Measurements from ENCODE around the gene NUDT12.

The NUDT12 gene

GRCh38 chr5:103539376-103540330 is 22.9 kb downstream of the NUDT12 start:
- no peak for DNase-seq

DNA sequence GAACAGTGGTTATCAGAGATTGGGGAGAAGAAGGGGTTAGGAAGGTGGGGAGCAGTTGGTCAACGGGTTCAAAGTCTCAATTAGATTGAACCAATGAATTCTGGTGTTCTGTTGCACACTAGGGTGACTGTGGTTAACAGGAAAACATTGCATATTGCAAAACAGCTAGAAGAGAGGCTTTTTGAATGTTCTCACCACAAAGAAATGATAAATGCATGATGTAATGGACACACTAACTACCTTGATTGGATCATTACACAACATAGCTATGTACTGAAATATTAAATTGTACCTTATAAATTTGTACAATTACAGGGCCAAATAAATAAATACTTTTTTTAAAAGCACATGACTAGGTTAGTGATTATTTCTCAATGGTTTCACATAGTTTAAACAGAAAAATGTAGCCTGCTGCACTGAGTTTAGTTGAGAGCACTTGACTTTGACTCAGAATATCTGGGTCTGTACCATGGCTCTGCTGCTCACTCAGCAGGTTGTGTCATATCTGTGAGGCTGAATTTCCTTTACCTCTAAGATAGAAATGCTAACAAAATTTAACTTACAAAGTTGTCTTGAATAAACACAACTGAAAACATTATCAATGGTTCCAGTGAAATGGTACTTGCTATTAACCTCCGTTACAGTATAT is 30.4 kb downstream of the NUDT12 start:
- DNase-seq = no peak

- DNase-seq = no peak
These were observed 36.2 kb downstream of the NUDT12 start for GRCh38 chr5:103526164-103526915.

DNA sequence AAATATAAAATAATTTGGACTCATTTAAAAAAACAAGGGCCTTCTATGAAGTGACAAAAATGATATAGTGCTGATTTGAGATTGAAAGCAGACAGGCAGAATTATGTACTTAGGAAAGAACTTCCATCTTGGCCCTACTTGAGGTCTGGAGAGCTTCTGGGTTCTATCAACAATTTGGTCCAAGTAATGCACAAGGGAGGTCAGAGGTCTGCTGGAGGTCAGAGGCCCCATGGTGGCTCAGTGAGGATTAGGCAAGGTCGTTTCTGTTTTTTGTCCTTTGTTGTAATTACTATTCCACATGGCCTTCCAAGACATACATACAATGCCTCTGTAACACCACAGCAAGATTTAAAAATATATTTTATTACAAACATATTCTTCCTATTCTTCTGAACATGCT is 37.2 kb downstream of the NUDT12 start:
- DNase-seq = no peak

DNA sequence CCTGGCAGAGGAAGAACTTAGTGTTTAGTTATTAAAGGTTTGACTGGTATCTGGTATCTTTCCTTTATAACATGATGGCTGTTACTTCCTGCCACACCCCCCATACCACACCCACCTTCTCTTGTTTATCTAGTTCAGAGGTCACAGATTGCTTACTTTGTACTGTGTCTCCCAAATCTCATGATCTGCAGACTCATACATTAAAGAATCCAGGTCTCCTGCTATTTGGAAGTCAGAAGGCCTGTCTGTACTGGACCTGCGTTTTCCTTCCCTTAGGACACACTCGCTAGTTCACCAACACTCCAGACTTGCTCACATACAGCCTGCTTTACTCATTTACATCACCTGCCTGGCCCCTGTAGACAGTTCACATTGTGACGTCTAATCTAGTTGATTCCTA is 39.3 kb downstream of the NUDT12 start:
- no peak for DNase-seq

DNA sequence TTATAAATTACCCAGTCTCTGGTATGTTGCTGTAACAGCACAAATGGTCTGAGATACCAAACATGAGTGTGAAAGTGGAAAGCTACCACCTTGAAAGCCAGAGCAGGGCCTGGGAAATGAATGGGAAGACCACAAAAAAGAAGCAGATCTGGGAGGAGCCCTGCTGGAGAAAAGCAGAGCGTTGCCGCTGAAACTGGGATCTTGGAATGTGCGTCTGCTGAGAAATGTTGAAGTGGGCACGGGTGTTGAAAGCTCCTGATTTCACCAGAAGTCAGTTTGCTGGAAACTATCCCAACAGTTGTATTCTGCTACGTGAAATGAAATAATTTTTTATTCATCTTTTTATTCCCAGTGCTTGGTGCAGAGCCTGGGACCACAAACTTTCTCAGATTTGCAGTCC is 40.0 kb downstream of the NUDT12 start:
- DNase-seq = no peak

GRCh38 chr5:103519550-103519949 is 43.0 kb downstream of the NUDT12 start:
- no peak for DNase-seq

GRCh38 chr5:103514371-103514770 is 48.2 kb downstream of the NUDT12 start:
- DNase-seq = no peak

GRCh38 chr5:103513701-103514100 is 48.9 kb downstream of the NUDT12 start:
- DNase-seq = no peak

DNA sequence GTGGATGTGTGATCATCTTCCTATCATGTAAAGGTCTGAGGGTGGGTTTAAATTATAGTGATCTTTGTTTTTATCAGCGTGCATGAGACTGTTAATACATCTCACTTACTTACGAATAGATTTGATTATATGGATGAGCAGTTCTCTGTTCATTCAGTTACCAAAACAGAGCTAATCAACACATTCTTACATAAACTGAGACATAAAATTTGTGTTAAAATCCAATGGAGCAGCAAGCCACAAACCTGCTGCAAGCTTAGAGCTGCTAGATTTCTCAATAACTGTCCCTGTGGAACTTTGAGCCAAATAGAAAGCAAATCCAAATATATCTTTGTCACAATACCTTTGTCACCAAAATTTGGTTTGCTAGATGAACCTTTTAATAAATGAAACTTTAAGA is 50.1 kb downstream of the NUDT12 start:
- no peak for DNase-seq

DNA sequence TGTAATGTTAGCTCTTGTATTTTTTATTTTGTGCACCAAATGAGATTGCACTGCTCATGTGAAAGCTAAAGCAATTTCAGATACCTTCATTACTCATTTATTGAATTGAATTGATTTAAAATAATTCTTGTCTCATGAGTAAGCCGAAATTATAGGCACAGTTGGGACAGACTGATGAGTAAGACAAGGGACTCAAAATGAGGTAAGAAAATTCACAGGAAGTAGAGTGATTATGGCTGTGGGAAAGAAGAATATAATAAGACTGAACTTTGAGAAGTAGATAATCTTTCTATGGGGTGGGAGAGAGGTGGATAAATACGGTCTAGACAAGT is 51.1 kb downstream of the NUDT12 start:
- no peak for DNase-seq

DNA sequence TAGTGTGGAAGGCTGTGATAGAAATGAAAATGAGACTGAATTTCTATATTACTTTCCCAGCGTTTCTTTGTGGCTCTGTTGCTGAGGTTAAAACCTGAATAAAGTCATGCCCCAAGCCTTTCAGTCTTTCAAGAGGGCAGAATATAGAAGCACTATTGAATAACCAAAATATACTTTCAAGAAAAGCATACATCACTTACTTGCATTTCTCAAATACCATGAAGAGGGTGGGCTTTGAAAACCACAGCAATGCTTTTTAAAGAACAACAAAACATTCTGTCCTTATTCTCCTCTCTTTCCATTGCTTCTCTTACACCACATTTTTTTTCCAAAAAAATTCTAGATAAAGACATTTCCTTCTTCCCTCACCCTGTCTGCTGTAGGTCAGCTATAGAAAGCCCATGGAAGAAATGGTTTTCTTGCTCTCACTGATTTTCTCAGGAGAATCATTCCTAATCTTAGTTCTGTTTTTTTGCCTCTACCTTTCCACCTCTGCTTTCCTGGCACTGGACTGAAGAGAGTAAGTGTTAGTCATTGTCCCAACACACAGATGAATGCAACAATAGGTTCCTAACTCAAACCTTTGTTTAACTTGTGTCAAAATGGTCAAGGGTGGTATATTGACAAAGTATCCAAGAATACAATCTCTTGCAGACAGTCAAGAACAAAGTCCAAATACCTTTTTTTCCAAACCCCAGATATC is 51.6 kb downstream of the NUDT12 start:
- no peak for DNase-seq

DNA sequence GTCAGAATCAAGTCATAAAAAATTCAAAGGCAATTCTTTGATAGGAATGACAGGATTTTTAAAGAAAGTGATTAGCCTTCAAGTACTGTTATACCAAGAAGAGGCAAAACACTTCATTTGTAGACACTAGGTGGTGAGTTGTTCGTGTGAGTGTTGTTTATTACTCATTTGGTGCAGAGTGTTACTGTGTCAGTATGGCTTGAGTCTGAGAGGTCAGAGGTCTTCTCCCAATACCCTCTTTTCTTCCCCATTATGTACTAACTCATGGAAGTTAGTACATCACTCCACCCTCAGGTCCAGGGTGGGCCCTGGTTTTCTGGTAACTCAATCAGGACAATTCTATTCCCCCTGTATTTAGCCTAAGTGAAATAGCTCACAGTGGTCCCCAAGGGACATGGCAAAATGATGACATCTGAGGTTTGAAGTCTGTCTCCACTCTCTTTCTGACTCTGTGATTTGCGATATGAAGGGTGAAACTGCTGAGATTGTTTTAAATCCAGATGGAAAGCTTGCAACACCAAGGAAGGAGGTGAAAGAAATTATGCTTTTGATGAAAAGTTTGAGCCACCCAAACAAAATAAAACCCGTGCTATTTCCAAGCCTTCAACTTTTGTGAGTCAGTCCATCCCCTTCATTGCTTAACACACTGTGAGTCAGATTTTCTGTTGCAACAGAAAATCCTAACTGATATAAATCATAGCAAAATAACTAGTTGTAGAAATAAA is 56.8 kb downstream of the NUDT12 start:
- no peak for DNase-seq

GRCh38 chr5:103503066-103503465 is 59.5 kb downstream of the NUDT12 start:
- DNase-seq = no peak

DNA sequence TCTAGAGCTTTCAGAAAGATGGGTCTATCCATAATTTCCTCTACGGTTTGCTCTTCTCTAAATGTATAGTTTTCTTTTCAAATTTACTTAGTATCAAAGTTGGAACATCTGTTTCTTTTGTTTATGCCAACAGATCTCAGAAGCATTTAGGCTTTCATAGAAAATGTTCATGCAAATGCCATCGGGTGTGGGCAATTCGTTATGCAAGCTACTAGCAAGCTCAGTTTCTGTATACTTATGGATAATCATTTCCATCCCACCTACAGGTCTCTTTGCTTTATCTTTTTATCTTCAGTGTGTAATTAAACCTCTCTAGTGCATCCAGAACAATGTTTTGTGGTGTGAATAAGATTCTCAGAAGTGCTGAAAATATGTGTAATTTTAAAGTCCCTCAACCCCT is 59.9 kb downstream of the NUDT12 start:
- DNase-seq = no peak

All from activated effector memory CD4-positive, alpha-beta T cell treated with Interleukin-2 at 50 U/mL for 16 hours (primary cell).